ENCODE data around the gene TRUB1. TPM values are rescaled to one million over a fixed set of nuclear protein-coding genes. Genes with fewer than 3 reads are reported as not detected.

TRUB1 gene
- total RNA-seq, 4 donors from 2014 or later: 8.6 to 11.6 (median 10.0) TPM

DNA sequence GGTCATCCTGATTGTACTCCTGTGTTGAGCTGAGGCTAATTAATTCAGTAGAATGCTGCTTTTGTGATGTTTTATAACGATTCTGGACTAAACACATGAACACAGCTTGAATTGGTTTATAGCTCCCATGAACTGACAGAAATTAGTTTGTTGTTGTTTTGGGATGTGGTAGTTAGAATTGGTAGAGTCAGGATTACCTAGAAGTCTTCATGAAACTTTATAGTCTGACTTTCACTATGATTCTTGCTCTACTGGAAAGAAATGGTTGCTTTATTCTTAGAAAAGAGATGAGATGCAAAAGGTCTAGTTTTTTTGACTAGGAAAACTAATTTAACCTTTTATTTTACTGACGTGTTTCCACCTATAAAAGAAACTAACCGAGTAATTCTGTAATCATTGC, 23.4 kb upstream of the TRUB1 start:
- H3K27me3 ChIP-seq: no peaks in the 10 kb centered on the region
- no peak overlapping the region for H3K4me3 ChIP-seq
- DNase-seq (ENCODE audit: extremely low spot score): no peak
- no peaks in the 10 kb centered on the region for H3K9me3 ChIP-seq
- no peak for TF ChIP-seq POLR2A (IDR thresholded peaks at IDR 0.05; ENCODE audit: low read depth)
- TF ChIP-seq EP300 (IDR thresholded peaks at IDR 0.05): no peak
- TF ChIP-seq, protein P1, sequence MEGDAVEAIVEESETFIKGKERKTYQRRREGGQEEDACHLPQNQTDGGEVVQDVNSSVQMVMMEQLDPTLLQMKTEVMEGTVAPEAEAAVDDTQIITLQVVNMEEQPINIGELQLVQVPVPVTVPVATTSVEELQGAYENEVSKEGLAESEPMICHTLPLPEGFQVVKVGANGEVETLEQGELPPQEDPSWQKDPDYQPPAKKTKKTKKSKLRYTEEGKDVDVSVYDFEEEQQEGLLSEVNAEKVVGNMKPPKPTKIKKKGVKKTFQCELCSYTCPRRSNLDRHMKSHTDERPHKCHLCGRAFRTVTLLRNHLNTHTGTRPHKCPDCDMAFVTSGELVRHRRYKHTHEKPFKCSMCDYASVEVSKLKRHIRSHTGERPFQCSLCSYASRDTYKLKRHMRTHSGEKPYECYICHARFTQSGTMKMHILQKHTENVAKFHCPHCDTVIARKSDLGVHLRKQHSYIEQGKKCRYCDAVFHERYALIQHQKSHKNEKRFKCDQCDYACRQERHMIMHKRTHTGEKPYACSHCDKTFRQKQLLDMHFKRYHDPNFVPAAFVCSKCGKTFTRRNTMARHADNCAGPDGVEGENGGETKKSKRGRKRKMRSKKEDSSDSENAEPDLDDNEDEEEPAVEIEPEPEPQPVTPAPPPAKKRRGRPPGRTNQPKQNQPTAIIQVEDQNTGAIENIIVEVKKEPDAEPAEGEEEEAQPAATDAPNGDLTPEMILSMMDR (IDR thresholded peaks at IDR 0.05): no peak
- no peak for TF ChIP-seq POLR2AphosphoS5 (IDR thresholded peaks at IDR 0.05)
- no peaks in the 10 kb centered on the region for H3K36me3 ChIP-seq
- no peak overlapping the region for H3K27ac ChIP-seq (replicated peaks in 1 of 4)
- intact Hi-C loops (cut with DNase I): no loop called here
- 94% methylated on average over 3 of the region's 3 CpGs for WGBS
- no peaks in the 10 kb centered on the region for H3K4me1 ChIP-seq

DNA sequence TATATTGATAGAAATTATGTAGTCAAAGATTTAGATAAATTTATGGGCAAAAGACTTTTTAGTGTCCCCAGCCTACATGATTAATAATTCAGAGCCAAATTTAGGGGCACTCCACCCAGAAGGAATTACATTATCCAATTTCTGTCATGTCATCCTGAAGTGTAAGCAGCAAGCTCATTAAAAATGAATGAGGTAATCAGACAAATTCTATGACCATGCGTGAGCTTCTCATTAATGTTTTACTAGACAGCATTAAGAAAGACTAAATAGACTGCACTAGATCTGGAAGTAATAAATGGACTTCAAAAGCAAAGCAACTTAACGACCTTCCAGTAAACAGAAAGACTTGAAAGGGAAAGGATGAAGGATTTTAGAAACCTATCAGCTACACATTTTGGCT, 22.7 kb upstream of the TRUB1 start:
- TF ChIP-seq EP300 (IDR thresholded peaks at IDR 0.05) (no peak), POLR2AphosphoS5 (IDR thresholded peaks at IDR 0.05) (no peak), POLR2A (IDR thresholded peaks at IDR 0.05; ENCODE audit: low read depth) (no peak)
- TF ChIP-seq, protein P1 (IDR thresholded peaks at IDR 0.05): no peak
- Histone ChIP-seq H3K4me1 (no peaks in the 10 kb centered on the region), H3K36me3 (no peaks in the 10 kb centered on the region)

DNA sequence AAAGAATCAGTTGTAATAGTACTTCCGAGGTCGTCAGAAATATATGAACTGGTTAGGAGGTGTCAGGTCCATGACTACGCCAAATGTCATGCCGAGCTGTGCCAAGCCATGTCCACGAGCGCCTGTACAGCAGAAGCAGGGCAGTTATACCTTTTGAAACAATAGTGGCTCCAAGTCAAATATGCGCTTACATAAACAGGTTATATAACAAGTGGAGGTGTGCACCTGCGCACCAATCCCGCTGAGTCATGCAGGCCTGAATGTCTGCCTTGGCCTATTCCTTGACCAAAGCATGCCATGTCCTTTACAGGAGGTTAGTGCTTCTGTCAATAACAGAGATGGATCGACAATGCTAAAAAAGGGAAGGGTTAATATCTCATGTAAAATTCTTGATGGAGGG, 21.3 kb upstream of the TRUB1 start:
- DNase-seq (ENCODE audit: extremely low spot score): no peak
- no peak for TF ChIP-seq EP300 (IDR thresholded peaks at IDR 0.05)
- TF ChIP-seq, protein P1 (IDR thresholded peaks at IDR 0.05): no peak
- TF ChIP-seq POLR2A (IDR thresholded peaks at IDR 0.05; ENCODE audit: low read depth): no peak
- no peak for TF ChIP-seq POLR2AphosphoS5 (IDR thresholded peaks at IDR 0.05)
- intact Hi-C loops (cut with DNase I): no loop called here
- Histone ChIP-seq H3K4me3 (no peak overlapping the region), H3K9me3 (no peaks in the 10 kb centered on the region), H3K27ac (replicated peaks in 1 of 4) (no peak overlapping the region), H3K4me1 (no peaks in the 10 kb centered on the region), H3K27me3 (no peaks in the 10 kb centered on the region), H3K36me3 (no peaks in the 10 kb centered on the region)
- WGBS: 97% methylated on average over 10 of the region's 10 CpGs

More for the DNA sequence above, 22.7 kb upstream of the TRUB1 start:
- no peak overlapping the region for H3K4me3 ChIP-seq
- 66% methylated on average over 2 of the region's 2 CpGs for WGBS
- intact Hi-C loops (cut with DNase I): no loop called here
- no peak for DNase-seq (ENCODE audit: extremely low spot score)
- H3K27me3 ChIP-seq: no peaks in the 10 kb centered on the region
- no peaks in the 10 kb centered on the region for H3K9me3 ChIP-seq
- H3K27ac ChIP-seq (replicated peaks in 1 of 4): no peak overlapping the region

DNA sequence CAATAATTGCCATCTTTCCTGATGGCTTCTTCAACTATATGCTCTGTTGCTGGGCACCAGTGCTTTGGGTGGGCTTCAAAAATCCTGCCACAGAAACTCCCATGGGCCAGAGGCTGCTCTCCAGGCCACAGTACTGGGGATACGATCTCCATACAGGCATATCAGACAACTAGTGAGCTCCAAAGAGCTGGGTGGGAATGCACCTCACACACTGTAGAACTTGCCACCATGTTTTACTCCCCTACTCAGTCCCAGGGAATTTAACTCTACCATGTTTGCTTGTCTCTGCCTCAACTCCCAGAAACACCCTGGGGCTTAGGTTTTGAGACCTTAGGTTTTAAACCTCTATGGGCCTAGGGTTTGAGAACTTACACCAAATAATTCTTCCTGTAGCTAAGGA, 20.5 kb upstream of the TRUB1 start:
- Histone ChIP-seq H3K36me3 (no peaks in the 10 kb centered on the region), H3K4me1 (no peaks in the 10 kb centered on the region), H3K27me3 (no peaks in the 10 kb centered on the region), H3K9me3 (no peaks in the 10 kb centered on the region), H3K27ac (replicated peaks in 1 of 4) (no peak overlapping the region), H3K4me3 (no peak overlapping the region)
- WGBS: 100% methylated on average over 1 of the region's 1 CpG
- intact Hi-C loops (cut with DNase I): no loop called here
- no peak for TF ChIP-seq POLR2AphosphoS5 (IDR thresholded peaks at IDR 0.05)
- no peak for TF ChIP-seq POLR2A (IDR thresholded peaks at IDR 0.05; ENCODE audit: low read depth)
- no peak for TF ChIP-seq EP300 (IDR thresholded peaks at IDR 0.05)
- TF ChIP-seq, protein P1 (IDR thresholded peaks at IDR 0.05): no peak
- DNase-seq (ENCODE audit: extremely low spot score): no peak

DNA sequence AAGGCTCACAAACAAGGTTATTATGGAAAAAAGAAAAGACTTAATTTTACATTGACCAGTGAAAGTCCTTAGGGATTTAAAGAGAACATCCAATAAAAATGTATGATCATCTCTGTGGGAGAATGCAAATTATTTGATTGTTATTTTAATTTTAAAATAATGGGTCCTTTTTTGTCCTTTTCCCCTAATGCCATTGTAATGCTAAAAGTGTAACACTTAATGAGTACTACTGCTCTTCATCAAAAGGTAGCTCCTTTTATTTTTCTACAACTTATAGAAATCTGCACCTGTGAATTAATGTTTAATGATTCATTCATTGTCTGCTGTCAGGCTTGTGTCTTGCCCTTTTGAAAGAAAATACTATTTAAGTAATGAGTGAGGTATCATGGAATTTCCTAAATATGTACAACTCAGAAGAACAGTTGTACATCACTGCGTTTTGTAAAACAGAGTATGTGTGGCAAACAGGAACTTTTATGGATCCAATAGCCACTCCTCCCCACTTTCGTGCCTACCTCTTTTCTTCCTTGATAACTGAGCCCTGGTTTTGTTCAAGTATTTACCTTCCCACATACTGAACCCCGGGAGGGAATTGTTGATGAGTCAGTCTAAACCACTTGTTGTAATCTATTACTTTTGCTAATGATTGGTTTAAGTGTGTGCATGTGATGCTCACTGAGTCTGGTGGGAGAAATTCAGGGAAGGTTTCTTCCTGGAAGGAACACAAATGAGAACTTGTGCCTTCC, 19.9 kb upstream of the TRUB1 start:
- no peaks in the 10 kb centered on the region for H3K4me1 ChIP-seq
- no peaks in the 10 kb centered on the region for H3K36me3 ChIP-seq
- WGBS: 69% methylated on average over 3 of the region's 3 CpGs
- intact Hi-C loops (cut with DNase I): no loop called here
- H3K9me3 ChIP-seq: no peaks in the 10 kb centered on the region
- no peak overlapping the region for H3K4me3 ChIP-seq
- no peak overlapping the region for H3K27ac ChIP-seq (replicated peaks in 1 of 4)
- TF ChIP-seq, protein P1 (IDR thresholded peaks at IDR 0.05): no peak
- TF ChIP-seq POLR2A (IDR thresholded peaks at IDR 0.05; ENCODE audit: low read depth): no peak
- TF ChIP-seq POLR2AphosphoS5 (IDR thresholded peaks at IDR 0.05): no peak
- TF ChIP-seq EP300 (IDR thresholded peaks at IDR 0.05): no peak
- no peaks in the 10 kb centered on the region for H3K27me3 ChIP-seq
- DNase-seq (ENCODE audit: extremely low spot score): peak; percentile 5

Measured in esophagus muscularis mucosa (tissue), 4 donors.